Measurements from ENCODE around the gene ZNF555.

DNA sequence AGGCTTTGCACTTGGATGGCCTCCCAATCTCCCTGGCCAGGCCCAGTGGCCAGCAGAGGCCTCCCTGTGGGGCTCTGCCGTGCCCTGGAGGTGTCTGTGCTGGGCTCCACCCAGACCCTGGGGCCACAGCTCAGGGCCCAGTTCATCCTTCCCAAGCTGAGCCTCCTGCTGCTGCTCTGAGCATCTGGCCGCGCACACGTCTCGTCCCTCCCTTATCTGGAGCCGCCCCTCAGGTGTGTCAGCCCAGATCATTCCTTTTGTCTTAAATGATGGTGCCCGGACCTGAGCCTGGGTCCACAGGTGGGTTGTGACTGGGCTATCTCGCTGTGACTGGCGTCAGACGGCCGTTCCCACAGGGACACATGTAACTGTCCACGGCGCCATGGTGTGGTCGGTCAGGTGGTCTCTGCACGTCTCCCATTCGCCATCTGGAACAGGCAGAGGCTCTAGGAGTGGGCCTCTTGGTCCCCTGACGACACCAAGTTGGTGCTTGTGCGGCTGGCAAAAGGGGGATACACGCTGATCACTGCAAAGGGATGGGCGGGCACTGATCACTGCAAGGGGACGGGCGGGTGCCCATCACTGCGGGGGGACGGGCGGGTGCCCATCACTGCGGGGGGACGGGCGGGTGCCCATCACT lies 35.9 kb upstream of the ZNF555 start:
- TF ChIP-seq EZH2 (IDR thresholded peaks at IDR 0.05; ENCODE audit: borderline replicate concordance, low read depth, low read length, severe bottlenecking), result no peak
- TF ChIP-seq, protein P1, sequence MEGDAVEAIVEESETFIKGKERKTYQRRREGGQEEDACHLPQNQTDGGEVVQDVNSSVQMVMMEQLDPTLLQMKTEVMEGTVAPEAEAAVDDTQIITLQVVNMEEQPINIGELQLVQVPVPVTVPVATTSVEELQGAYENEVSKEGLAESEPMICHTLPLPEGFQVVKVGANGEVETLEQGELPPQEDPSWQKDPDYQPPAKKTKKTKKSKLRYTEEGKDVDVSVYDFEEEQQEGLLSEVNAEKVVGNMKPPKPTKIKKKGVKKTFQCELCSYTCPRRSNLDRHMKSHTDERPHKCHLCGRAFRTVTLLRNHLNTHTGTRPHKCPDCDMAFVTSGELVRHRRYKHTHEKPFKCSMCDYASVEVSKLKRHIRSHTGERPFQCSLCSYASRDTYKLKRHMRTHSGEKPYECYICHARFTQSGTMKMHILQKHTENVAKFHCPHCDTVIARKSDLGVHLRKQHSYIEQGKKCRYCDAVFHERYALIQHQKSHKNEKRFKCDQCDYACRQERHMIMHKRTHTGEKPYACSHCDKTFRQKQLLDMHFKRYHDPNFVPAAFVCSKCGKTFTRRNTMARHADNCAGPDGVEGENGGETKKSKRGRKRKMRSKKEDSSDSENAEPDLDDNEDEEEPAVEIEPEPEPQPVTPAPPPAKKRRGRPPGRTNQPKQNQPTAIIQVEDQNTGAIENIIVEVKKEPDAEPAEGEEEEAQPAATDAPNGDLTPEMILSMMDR (IDR thresholded peaks at IDR 0.05; ENCODE audit: borderline replicate concordance, extremely low read depth, low read length, poor library complexity, severe bottlenecking), result no peak

Measured in DND-41 (cell line).